H9 (cell line): ENCODE data around the gene CAMK2B. TPM values are rescaled to one million over a fixed set of nuclear protein-coding genes. Genes with fewer than 3 reads are reported as not detected.

Source experiments
- DNase-seq: peaks from one replicate; pipeline ENCODE4 v3.0.0-alpha.2; 2017
- H2AFZ ChIP-seq: one replicate; pipeline ENCODE4 v1.6.1; 2013; ENCODE audit warnings: mild to moderate bottlenecking, low read length, control low read depth, moderate library complexity
- H2AK5ac ChIP-seq: 2 replicates; pipeline ENCODE4 v1.6.1; 2013; ENCODE audit warnings: low read length, control low read depth, mixed read lengths; ENCODE audit not compliant: insufficient read length
- H2BK120ac ChIP-seq: one replicate; pipeline ENCODE4 v1.6.1; 2013; ENCODE audit warnings: low read depth, mild to moderate bottlenecking, low read length, control low read depth, inconsistent platforms; ENCODE audit not compliant: poor library complexity, severe bottlenecking
- H2BK12ac ChIP-seq: 2 replicates; pipeline ENCODE4 v1.6.1; 2013; ENCODE audit warnings: low read length, control low read depth, mixed read lengths, low read depth; ENCODE audit not compliant: insufficient read length
- H2BK15ac ChIP-seq: 2 replicates; pipeline ENCODE4 v1.6.1; 2013; ENCODE audit warnings: low read depth, low read length, control low read depth
- H2BK20ac ChIP-seq: one replicate; pipeline ENCODE4 v1.6.1; 2013; ENCODE audit warnings: low read depth, mild to moderate bottlenecking, low read length, control low read depth, inconsistent platforms; ENCODE audit not compliant: poor library complexity, severe bottlenecking
- H2BK5ac ChIP-seq: 2 replicates; pipeline ENCODE4 v1.6.1; 2013; ENCODE audit warnings: low read length, control low read depth, mixed read lengths; ENCODE audit not compliant: insufficient read length
- H3K14ac ChIP-seq: 2 replicates; pipeline ENCODE4 v1.6.1; 2013; ENCODE audit warnings: low read length, control low read depth; ENCODE audit not compliant: insufficient read depth
- H3K18ac ChIP-seq: 2 replicates; pipeline ENCODE4 v1.6.1; 2013; ENCODE audit warnings: low read depth, mild to moderate bottlenecking, mixed read lengths, low read length, control low read depth; ENCODE audit not compliant: insufficient read length
- H3K23ac ChIP-seq: 2 replicates; pipeline ENCODE4 v1.6.1; 2013; ENCODE audit warnings: low read length, control low read depth, mixed read lengths, low read depth; ENCODE audit not compliant: insufficient read length
- H3K23me2 ChIP-seq: 2 replicates; pipeline ENCODE4 v1.6.1; 2013; ENCODE audit warnings: low read depth, mild to moderate bottlenecking, mixed read lengths, low read length, control low read depth; ENCODE audit not compliant: insufficient read length, poor library complexity, severe bottlenecking
- H3K27ac ChIP-seq: 2 replicates; pipeline ENCODE4 v1.5.1; 2013; ENCODE audit warnings: low read length, control low read depth, mixed read lengths, low read depth; ENCODE audit not compliant: insufficient read length
- H3K27me3 ChIP-seq: 2 replicates; pipeline ENCODE4 v1.6.1; 2013; ENCODE audit warnings: low read length, control low read depth, inconsistent platforms; ENCODE audit not compliant: insufficient read depth
- H3K4ac ChIP-seq: 2 replicates; pipeline ENCODE4 v1.6.1; 2013; ENCODE audit warnings: low read depth, mild to moderate bottlenecking, control low read depth, inconsistent platforms, low read length, moderate library complexity
- H3K4me1 ChIP-seq: 2 replicates; pipeline ENCODE4 v1.6.1; 2013; ENCODE audit warnings: low read length, control low read depth, inconsistent platforms; ENCODE audit not compliant: insufficient read depth
- H3K4me2 ChIP-seq: 2 replicates; pipeline ENCODE4 v1.6.1; 2013; ENCODE audit warnings: low read length, control low read depth, mixed read lengths; ENCODE audit not compliant: insufficient read length, insufficient read depth
- H3K56ac ChIP-seq: 2 replicates; pipeline ENCODE4 v1.6.1; 2013; ENCODE audit warnings: low read depth, mild to moderate bottlenecking, mixed read lengths, low read length, control low read depth; ENCODE audit not compliant: insufficient read length
- H3K79me1 ChIP-seq: 2 replicates; pipeline ENCODE4 v1.6.1; 2013; ENCODE audit warnings: low read depth, mild to moderate bottlenecking, moderate library complexity, low read length, control low read depth, inconsistent platforms; ENCODE audit not compliant: insufficient read depth, poor library complexity, severe bottlenecking
- H3K79me2 ChIP-seq: 2 replicates; pipeline ENCODE4 v1.6.1; 2013; ENCODE audit warnings: low read length, control low read depth, inconsistent platforms; ENCODE audit not compliant: insufficient read depth
- H3K9ac ChIP-seq: 2 replicates; pipeline ENCODE4 v1.6.1; 2013; ENCODE audit warnings: low read length, control low read depth, mixed read lengths; ENCODE audit not compliant: insufficient read length; ENCODE audit errors: extremely low read depth
- H3K9me3 ChIP-seq: one replicate; pipeline ENCODE4 v1.6.1; 2013; ENCODE audit warnings: low read depth, low read length, inconsistent platforms; ENCODE audit not compliant: control insufficient read depth
- H3T11ph ChIP-seq: one replicate; pipeline ENCODE4 v1.6.1; 2013; ENCODE audit warnings: mild to moderate bottlenecking, low read length, control low read depth, inconsistent platforms
- H4K20me1 ChIP-seq: one replicate; pipeline ENCODE4 v1.6.1; 2013; ENCODE audit not compliant: control insufficient read depth, insufficient read length, insufficient read depth
- H4K5ac ChIP-seq: 2 replicates; pipeline ENCODE4 v1.6.1; 2013; ENCODE audit warnings: low read depth, mild to moderate bottlenecking, mixed read lengths, low read length, control low read depth; ENCODE audit not compliant: insufficient read length
- H4K8ac ChIP-seq: replicated peaks from 2 replicates; pipeline ENCODE4 v1.6.1; 2013; ENCODE audit warnings: low read length, control low read depth, mixed read lengths, low read depth; ENCODE audit not compliant: insufficient read length
- H4K91ac ChIP-seq: 2 replicates; pipeline ENCODE4 v1.6.1; 2013; ENCODE audit warnings: low read depth, mild to moderate bottlenecking, moderate library complexity, mixed read lengths, low read length, control low read depth; ENCODE audit not compliant: insufficient read length
- H3K27ac Mint-ChIP-seq, 3 experiments: 2 replicates in 2 of 3; 3 replicates in 1 of 3; pipeline ENCODE4 v1.8.0; 2020 to 2021; ENCODE audit warnings: mixed read lengths in 3 of 3, mild to moderate bottlenecking in 1 of 3, moderate library complexity in 1 of 3
- H3K27me3 Mint-ChIP-seq: 2 replicates; pipeline ENCODE4 v1.8.0; 2021; ENCODE audit warnings: low read depth, mild to moderate bottlenecking, moderate library complexity, mixed read lengths
- H3K36me3 Mint-ChIP-seq, 3 experiments: 2 replicates in 2 of 3; 3 replicates in 1 of 3; pipeline ENCODE4 v1.8.0; 2020 to 2021; ENCODE audit warnings: low read depth in 3 of 3, mixed read lengths in 3 of 3; ENCODE audit not compliant: insufficient read depth in 1 of 3
- H3K4me1 Mint-ChIP-seq, 2 experiments: 2 replicates each; pipeline ENCODE4 v1.8.0; 2020; ENCODE audit warnings: mixed read lengths in 2 of 2
- H3K4me3 Mint-ChIP-seq, 2 experiments: 2 replicates in 1 of 2; 3 replicates in 1 of 2; pipeline ENCODE4 v1.8.0; 2020 to 2021; ENCODE audit warnings: mild to moderate bottlenecking in 2 of 2, mixed read lengths in 2 of 2, moderate library complexity in 1 of 2
- H3K9me3 Mint-ChIP-seq, 2 experiments: 2 replicates in 1 of 2; 3 replicates in 1 of 2; pipeline ENCODE4 v1.8.0; 2020; ENCODE audit warnings: mild to moderate bottlenecking in 2 of 2, mixed read lengths in 2 of 2, moderate library complexity in 1 of 2
- WGBS: extraction: QIAGEN DNeasy Blood & Tissue Kit; methylation state at CpG from one replicate; pipeline ENCODE4 v1.1.7; 2013; ENCODE audit warnings: missing lambda C conversion rate, low lambda C conversion rate, mixed read lengths; ENCODE audit not compliant: insufficient read length; ENCODE audit errors: extremely low coverage; 5-methylcytosine and 5-hydroxymethylcytosine counted together
- total RNA-seq: library from RNA; stranded (reverse); gene quantifications from 2 replicates; pipeline ENCODE4 v1.2.1, GENCODE V29; 2021
- TF ChIP-seq, protein P1 (sequence below): fragments of 200-600 bp; sonication (generic); conservative IDR thresholded peaks from 3 replicates; pipeline ENCODE4 v1.8.0; 2021; ENCODE audit warnings: antibody characterized with exemption, mild to moderate bottlenecking

The CAMK2B gene
- total RNA-seq, 1 experiment from 2014 or later: 0.17 TPM

DNA sequence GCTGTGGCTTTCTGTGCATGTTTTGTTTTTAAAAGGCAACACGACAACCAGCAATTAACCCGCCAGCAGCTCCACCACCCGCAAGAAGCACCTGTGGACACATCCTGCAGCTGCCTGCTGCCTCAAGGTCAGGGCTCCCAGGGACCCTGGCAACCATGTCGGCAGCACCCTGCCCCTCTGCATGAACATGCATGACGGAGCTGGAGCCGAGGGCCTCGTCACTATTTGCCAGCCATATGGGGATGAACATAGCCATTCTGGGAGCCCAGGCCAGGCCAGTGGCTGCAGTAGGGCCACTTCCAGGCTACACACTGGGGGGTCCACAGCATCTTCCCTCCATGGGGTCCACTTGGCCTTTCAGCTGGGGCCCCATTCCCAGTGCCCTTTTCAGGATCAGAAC, 52.9 kb downstream of the CAMK2B start:
- Histone ChIP-seq H2BK15ac (no peak overlapping the region), H3K79me2 (no peaks in the 10 kb centered on the region), H3K18ac (no peak overlapping the region), H3K4me2 (no peak overlapping the region), H3K23ac (no peak overlapping the region), H3K56ac (no peak overlapping the region), H2BK12ac (no peak overlapping the region), H3K27ac (no peak overlapping the region), H4K20me1 (no peaks in the 10 kb centered on the region), H3T11ph (no peak overlapping the region), H4K91ac (no peak overlapping the region), H3K9ac (no peak overlapping the region), H3K27me3 (no peaks in the 10 kb centered on the region; the same call in 1 of the 2 replicates), H2BK5ac (no peak overlapping the region), H2BK20ac (no peak overlapping the region), H4K8ac (no peak overlapping the region), H3K4ac (no peak overlapping the region), H3K9me3 (no peaks in the 10 kb centered on the region), H3K4me1 (no peaks in the 10 kb centered on the region), H2AFZ (no peak overlapping the region), H4K5ac (no peak overlapping the region), H2BK120ac (no peak overlapping the region), H3K23me2 (no peaks in the 10 kb centered on the region), H3K14ac (no peak overlapping the region), H3K79me1 (no peaks in the 10 kb centered on the region), H2AK5ac (no peak overlapping the region)
- Mint-ChIP-seq H3K4me3 (no peak overlapping the region), H3K4me1 (peaks cover 3 to 14% of the 10 kb centered on the region in 2 experiments; a peak in 3 of 4 replicates), H3K27me3 (peaks cover 64% of the 10 kb centered on the region), H3K36me3 (no peaks in the 10 kb centered on the region), H3K9me3 (no peaks in the 10 kb centered on the region; a peak in 1 of 5 replicates), H3K27ac (no peak overlapping the region)
- no CpG with 5 or more reads among the region's 7 CpGs for WGBS
- TF ChIP-seq, protein P1, sequence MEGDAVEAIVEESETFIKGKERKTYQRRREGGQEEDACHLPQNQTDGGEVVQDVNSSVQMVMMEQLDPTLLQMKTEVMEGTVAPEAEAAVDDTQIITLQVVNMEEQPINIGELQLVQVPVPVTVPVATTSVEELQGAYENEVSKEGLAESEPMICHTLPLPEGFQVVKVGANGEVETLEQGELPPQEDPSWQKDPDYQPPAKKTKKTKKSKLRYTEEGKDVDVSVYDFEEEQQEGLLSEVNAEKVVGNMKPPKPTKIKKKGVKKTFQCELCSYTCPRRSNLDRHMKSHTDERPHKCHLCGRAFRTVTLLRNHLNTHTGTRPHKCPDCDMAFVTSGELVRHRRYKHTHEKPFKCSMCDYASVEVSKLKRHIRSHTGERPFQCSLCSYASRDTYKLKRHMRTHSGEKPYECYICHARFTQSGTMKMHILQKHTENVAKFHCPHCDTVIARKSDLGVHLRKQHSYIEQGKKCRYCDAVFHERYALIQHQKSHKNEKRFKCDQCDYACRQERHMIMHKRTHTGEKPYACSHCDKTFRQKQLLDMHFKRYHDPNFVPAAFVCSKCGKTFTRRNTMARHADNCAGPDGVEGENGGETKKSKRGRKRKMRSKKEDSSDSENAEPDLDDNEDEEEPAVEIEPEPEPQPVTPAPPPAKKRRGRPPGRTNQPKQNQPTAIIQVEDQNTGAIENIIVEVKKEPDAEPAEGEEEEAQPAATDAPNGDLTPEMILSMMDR: no peak
- DNase-seq: no peak
